Ishikawa (cell line): ENCODE data around the gene MSMP.

ENCODE experiments used
- CEBPB ChIP-seq: IDR thresholded peaks from 2 replicates; pipeline ENCODE4 v1.6.1; 2012
- CREB1 ChIP-seq: IDR thresholded peaks from 2 replicates; pipeline ENCODE4 v1.6.1; 2012; ENCODE audit warnings: low read depth
- EGR1 ChIP-seq: IDR thresholded peaks from 2 replicates; pipeline ENCODE4 v1.6.1; 2012
- EP300 ChIP-seq: IDR thresholded peaks from 2 replicates; pipeline ENCODE4 v1.6.1; 2012; ENCODE audit warnings: borderline replicate concordance
- FOXM1 ChIP-seq: IDR thresholded peaks from 2 replicates; pipeline ENCODE4 v1.6.1; 2012; ENCODE audit warnings: low read depth, borderline replicate concordance
- NFIC ChIP-seq: IDR thresholded peaks from 2 replicates; pipeline ENCODE4 v1.6.1; 2012
- RAD21 ChIP-seq: IDR thresholded peaks from 2 replicates; pipeline ENCODE4 v1.6.1; 2012; ENCODE audit warnings: low read depth
- TAF1 ChIP-seq: IDR thresholded peaks from 2 replicates; pipeline ENCODE4 v1.6.1; 2012; ENCODE audit warnings: low read depth, mild to moderate bottlenecking
- TCF12 ChIP-seq: IDR thresholded peaks from 2 replicates; pipeline ENCODE4 v1.6.1; 2012; ENCODE audit warnings: low read depth
- TEAD4 ChIP-seq: IDR thresholded peaks from 2 replicates; pipeline ENCODE4 v1.6.1; 2012
- YY1 ChIP-seq: IDR thresholded peaks from 2 replicates; pipeline ENCODE4 v1.6.1; 2012; ENCODE audit warnings: low read depth
- ZBTB7A ChIP-seq: IDR thresholded peaks from 2 replicates; pipeline ENCODE4 v1.6.1; 2012; ENCODE audit warnings: low read depth
- TF ChIP-seq, protein P1 (sequence below): IDR thresholded peaks from 2 replicates; pipeline ENCODE4 v1.6.1; 2012
- TF ChIP-seq, protein P2 (sequence below): IDR thresholded peaks from 2 replicates; pipeline ENCODE4 v1.6.1; 2012; ENCODE audit warnings: low read depth, mild to moderate bottlenecking
- TF ChIP-seq, protein P3 (sequence below): IDR thresholded peaks from 2 replicates; pipeline ENCODE4 v1.6.1; 2012

Gene MSMP

DNA sequence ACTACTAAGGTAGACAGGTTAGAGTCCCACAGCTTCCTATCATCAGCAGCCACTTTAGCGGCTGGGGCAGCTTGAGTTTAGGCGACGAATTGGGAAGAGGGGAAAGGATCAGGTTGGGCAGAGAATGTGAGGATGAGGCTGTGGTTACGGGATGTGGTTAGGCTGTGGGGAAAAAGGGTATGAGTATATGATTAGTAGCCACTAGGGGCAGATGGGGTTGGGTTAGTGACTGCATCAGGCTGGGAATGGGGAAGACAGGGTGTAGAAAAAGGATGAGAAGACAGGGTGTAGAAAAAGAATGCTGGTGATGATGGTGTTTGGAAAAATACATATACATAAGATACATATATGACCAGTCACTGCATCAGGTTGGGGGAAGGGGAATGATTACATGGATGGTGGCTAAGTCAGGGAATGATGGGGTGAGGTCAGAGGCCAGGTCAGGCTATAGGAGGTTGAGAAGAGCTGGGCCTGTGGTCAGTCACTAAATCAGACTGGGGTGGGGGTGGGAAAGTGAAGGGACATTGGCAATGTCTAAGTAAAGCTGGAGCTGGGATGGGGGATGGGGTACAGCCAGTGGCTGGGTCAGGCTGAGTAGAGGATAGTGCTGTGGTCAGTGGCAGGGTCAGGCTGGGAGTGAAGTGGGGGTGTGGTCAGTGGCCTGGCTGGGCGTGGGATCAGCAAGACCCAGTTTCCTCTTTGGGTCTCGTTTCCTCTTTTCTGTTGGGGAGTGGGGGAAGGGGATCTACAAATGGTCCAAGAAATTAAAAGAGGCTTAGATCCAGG, 24.2 kb downstream of the MSMP start:
- TF ChIP-seq CEBPB (no peak), RAD21 (peak; percentile 17; the same call in 1 of the 2 replicates)

DNA sequence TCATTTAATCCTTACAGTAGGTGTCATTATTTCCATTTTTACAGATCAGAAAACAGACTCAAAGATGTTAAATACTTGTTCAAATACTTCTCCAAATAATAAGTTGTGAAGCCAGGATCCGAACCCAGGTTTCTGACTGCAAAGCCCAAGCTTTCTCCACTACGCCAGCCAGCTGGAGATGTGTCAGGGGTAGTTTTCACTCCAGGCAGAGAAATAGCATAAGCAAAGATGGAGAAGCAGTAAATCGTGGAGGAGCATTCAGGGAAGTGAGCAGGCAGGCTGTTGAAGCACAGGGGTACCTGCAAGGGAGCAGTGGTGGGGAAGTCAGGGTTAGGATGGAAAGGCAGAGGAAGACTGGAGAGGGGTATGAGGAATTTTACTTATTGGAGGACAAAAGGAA, 25.0 kb downstream of the MSMP start:
- TF ChIP-seq TCF12 (no peak), ZBTB7A (no peak), YY1 (no peak)

DNA sequence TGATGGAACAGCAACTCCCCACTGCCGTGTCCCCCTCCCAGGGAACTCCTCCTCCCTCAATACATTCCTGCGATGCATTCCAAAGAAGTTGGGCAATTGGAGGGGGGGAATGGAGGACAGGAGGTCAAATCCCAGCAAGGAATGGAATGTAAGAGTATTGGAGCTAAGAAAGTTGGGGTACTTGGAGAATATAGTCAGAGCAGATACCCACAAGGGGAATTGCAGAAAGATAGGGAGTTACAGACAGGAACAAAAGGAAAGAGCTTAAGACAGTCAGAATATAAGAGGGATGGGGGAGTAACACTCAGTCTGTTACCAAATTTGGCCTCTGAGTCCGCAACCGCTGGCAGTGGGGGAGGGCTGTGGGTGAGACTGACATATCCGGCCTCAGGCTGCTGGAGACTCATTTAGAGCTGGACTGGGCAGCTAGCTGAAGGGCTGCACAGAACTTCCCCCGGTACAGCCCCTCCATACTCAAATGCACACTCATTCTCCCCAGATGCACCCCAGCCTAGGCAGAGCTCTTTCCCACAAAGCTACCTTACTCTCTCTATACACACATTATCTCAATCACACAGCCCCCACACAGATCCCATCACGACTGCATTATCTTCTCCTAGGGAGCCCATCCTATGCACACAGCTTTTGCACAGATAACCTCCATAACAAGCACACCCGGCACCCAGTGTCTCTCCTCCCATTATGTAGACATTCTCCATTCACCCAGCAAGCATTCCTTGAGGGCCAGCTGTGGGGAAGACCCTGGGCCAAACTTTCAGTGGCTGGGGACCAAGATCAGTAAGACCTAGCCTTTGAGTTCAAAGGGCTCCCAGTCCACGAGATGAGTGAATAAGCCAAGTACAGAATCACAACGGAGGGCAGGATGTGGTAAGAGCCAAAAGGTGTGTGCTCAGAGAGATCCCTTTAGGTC, 25.8 kb downstream of the MSMP start:
- TF ChIP-seq, protein P1, sequence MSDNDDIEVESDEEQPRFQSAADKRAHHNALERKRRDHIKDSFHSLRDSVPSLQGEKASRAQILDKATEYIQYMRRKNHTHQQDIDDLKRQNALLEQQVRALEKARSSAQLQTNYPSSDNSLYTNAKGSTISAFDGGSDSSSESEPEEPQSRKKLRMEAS = 0 out of 2 replicates have a peak, but pooled peaks have one; percentile 27
- TF ChIP-seq RAD21 (no peak), YY1 (peak; percentile 24; the same call in 1 of the 2 replicates), EP300 (peak; percentile 74), TCF12 (peak; percentile 68), CREB1 (no peak), EGR1 (no peak), NFIC (0 out of 2 replicates have a peak, but pooled peaks have one; percentile 14), TEAD4 (peak; percentile 95), TAF1 (peak; percentile 40; the same call in 1 of the 2 replicates), CEBPB (peak; percentile 96), FOXM1 (no peak)
- TF ChIP-seq, protein P2, sequence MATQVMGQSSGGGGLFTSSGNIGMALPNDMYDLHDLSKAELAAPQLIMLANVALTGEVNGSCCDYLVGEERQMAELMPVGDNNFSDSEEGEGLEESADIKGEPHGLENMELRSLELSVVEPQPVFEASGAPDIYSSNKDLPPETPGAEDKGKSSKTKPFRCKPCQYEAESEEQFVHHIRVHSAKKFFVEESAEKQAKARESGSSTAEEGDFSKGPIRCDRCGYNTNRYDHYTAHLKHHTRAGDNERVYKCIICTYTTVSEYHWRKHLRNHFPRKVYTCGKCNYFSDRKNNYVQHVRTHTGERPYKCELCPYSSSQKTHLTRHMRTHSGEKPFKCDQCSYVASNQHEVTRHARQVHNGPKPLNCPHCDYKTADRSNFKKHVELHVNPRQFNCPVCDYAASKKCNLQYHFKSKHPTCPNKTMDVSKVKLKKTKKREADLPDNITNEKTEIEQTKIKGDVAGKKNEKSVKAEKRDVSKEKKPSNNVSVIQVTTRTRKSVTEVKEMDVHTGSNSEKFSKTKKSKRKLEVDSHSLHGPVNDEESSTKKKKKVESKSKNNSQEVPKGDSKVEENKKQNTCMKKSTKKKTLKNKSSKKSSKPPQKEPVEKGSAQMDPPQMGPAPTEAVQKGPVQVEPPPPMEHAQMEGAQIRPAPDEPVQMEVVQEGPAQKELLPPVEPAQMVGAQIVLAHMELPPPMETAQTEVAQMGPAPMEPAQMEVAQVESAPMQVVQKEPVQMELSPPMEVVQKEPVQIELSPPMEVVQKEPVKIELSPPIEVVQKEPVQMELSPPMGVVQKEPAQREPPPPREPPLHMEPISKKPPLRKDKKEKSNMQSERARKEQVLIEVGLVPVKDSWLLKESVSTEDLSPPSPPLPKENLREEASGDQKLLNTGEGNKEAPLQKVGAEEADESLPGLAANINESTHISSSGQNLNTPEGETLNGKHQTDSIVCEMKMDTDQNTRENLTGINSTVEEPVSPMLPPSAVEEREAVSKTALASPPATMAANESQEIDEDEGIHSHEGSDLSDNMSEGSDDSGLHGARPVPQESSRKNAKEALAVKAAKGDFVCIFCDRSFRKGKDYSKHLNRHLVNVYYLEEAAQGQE = no peak
- TF ChIP-seq, protein P3, sequence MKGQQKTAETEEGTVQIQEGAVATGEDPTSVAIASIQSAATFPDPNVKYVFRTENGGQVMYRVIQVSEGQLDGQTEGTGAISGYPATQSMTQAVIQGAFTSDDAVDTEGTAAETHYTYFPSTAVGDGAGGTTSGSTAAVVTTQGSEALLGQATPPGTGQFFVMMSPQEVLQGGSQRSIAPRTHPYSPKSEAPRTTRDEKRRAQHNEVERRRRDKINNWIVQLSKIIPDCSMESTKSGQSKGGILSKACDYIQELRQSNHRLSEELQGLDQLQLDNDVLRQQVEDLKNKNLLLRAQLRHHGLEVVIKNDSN = no peak

DNA sequence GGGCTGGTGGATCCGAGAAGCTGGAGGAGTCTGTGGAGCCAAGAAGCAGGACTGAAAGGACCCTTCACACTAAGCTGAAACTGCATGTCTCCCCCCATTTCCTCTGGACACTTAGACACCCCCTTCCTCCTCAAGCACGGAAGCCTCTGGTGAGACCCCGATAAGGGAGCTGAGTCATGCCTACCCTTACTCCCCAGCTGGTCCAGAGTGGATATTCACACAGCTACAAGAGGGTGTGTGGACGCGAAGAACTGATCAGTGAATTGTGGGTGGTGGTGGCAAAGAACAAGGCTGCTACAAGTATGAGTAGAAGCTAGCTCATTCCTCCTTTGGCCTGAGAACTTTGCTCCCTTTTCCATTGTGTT, 26.4 kb downstream of the MSMP start:
- TF ChIP-seq RAD21 (no peak), CEBPB (no peak), TCF12 (no peak), EP300 (no peak), CREB1 (no peak), TEAD4 (no peak), YY1 (no peak), FOXM1 (no peak), TAF1 (no peak), NFIC (no peak), EGR1 (no peak)
- TF ChIP-seq, protein P1 = no peak
- TF ChIP-seq, protein P2 = no peak

DNA sequence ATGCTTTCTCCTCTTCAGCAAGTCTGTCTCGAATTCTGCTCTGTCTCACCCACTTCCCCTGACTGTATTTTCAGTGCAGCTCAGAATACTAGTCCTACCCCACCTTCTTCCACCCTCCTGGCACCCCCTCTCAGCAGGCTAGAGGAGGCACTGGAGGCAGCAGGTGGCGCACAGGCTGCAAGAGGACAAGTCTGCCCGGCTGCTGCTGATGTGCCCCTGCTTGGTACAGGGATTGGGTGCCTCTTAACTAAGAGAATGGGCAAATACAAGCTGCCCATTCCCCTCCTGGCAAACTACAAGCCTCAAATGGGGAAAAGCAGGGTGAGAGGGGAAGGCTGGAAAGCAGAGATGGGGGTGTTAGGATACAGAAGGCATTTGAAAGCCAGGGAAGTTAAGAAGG, 27.1 kb downstream of the MSMP start:
- TF ChIP-seq RAD21 = 0 out of 2 replicates have a peak, but pooled peaks have one; percentile 7
- no peak for TF ChIP-seq NFIC

DNA sequence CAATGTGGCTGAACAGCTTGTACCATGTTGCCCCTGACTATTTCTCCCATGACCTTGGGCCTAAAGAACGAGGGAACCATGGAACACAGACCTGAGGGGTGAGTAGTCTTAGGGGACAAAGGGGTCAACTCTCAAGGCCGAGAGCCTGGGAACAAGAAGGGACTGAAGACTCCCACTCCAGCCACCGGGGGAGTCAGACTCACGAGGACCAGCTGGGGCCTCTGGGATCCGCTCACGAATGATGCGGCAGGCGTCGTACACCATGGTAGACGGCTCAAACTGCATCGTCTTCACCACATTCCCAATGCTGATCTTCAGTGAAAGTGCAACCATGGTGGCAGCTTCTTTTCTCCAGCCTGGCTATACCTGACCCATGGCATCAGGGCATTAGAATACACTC, 28.7 kb downstream of the MSMP start:
- no peak for TF ChIP-seq EP300
- no peak for TF ChIP-seq EGR1
- TF ChIP-seq CEBPB = no peak
